PFSK-1 (cell line): ENCODE data around the gene PREX1.

ENCODE experiments used
- FOXP2 ChIP-seq: optimal IDR thresholded peaks from 2 replicates; pipeline ENCODE3; 2011; ENCODE audit warnings: borderline replicate concordance, control low read depth, inconsistent platforms; ENCODE audit not compliant: insufficient read depth; ENCODE audit errors: extremely low read length, extremely low read depth
- POLR2AphosphoS5 ChIP-seq: IDR thresholded peaks from 2 replicates; pipeline ENCODE4 v1.6.1; 2012; ENCODE audit warnings: low read depth, mild to moderate bottlenecking, control low read depth, low read length, moderate library complexity
- SIN3A ChIP-seq: IDR thresholded peaks from 2 replicates; pipeline ENCODE4 v1.6.1; 2012; ENCODE audit warnings: mild to moderate bottlenecking, low read length, moderate library complexity, borderline replicate concordance; ENCODE audit not compliant: insufficient read depth
- TAF1 ChIP-seq: IDR thresholded peaks from 2 replicates; pipeline ENCODE4 v1.6.1; 2012; ENCODE audit warnings: low read length, control low read depth, borderline replicate concordance; ENCODE audit not compliant: insufficient read depth
- TF ChIP-seq, protein P1 (sequence below), 2 experiments: IDR thresholded peaks; 2 replicates each; pipeline versions ENCODE4 v1.6.1 to v1.8.0; 2011 to 2012; ENCODE audit warnings: low read depth in 2 of 2, low read length in 2 of 2, control low read depth in 1 of 2, inconsistent platforms in 1 of 2, mild to moderate bottlenecking in 1 of 2, moderate library complexity in 1 of 2; ENCODE audit not compliant: insufficient read depth in 1 of 2

- no peak for TF ChIP-seq TAF1
- TF ChIP-seq, protein P1, sequence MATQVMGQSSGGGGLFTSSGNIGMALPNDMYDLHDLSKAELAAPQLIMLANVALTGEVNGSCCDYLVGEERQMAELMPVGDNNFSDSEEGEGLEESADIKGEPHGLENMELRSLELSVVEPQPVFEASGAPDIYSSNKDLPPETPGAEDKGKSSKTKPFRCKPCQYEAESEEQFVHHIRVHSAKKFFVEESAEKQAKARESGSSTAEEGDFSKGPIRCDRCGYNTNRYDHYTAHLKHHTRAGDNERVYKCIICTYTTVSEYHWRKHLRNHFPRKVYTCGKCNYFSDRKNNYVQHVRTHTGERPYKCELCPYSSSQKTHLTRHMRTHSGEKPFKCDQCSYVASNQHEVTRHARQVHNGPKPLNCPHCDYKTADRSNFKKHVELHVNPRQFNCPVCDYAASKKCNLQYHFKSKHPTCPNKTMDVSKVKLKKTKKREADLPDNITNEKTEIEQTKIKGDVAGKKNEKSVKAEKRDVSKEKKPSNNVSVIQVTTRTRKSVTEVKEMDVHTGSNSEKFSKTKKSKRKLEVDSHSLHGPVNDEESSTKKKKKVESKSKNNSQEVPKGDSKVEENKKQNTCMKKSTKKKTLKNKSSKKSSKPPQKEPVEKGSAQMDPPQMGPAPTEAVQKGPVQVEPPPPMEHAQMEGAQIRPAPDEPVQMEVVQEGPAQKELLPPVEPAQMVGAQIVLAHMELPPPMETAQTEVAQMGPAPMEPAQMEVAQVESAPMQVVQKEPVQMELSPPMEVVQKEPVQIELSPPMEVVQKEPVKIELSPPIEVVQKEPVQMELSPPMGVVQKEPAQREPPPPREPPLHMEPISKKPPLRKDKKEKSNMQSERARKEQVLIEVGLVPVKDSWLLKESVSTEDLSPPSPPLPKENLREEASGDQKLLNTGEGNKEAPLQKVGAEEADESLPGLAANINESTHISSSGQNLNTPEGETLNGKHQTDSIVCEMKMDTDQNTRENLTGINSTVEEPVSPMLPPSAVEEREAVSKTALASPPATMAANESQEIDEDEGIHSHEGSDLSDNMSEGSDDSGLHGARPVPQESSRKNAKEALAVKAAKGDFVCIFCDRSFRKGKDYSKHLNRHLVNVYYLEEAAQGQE (IDR thresholded peaks at IDR 0.05; ENCODE audit: insufficient read depth in 1 of 2, low read depth in 2 of 2, low read length in 2 of 2), result no peak
- TF ChIP-seq SIN3A, result no peak
- TF ChIP-seq POLR2AphosphoS5, result no peak
- no peak for TF ChIP-seq FOXP2
Observed at GRCh38 chr20:48661575-48662455, 166.0 kb downstream of the PREX1 start.
